K562 (cell line): ENCODE results near the gene KASH5. TPM values are rescaled to one million over a fixed set of nuclear protein-coding genes. Genes with fewer than 3 reads are reported as not detected.
A peak's percentile ranks its signal among the peaks of the same experiment; 100 is the strongest.

ENCODE experiments used
- CC2D1A ChIP-seq: fragments of 450-650 bp; IDR thresholded peaks from 2 replicates; pipeline ENCODE4 v1.6.1; 2017; ENCODE audit warnings: mild to moderate bottlenecking
- HBP1 ChIP-seq: fragments of 450-650 bp; formaldehyde crosslinking; IDR thresholded peaks from 2 replicates; pipeline ENCODE4 v1.4.0; 2022; ENCODE audit warnings: missing genetic modification characterization
- MAFF ChIP-seq: IDR thresholded peaks from 2 replicates; pipeline ENCODE4 v1.6.1; 2012; ENCODE audit warnings: low read length, improper control_type of control experiment
- MAZ ChIP-seq, 2 experiments: fragments of 450-650 bp in 1 of 2; sonication (generic) in 1 of 2; formaldehyde crosslinking; IDR thresholded peaks in 1 of 2; conservative IDR thresholded peaks in 1 of 2; 2 replicates each; pipeline versions ENCODE4 v1.4.0 to v1.5.0; 2020; ENCODE audit warnings: mild to moderate bottlenecking in 1 of 2, missing genetic modification reagents in 1 of 2
- RBM39 ChIP-seq: fragments of 200-400 bp; formaldehyde crosslinking; optimal IDR thresholded peaks from 2 replicates; pipeline ENCODE3; 2018; ENCODE audit warnings: low read depth, low read length
- REST ChIP-seq, 2 experiments: fragments of 450-650 bp; formaldehyde crosslinking in 1 of 2; IDR thresholded peaks; 2 replicates each; pipeline versions ENCODE4 v1.4.0 to v1.6.1; 2014 to 2020; ENCODE audit warnings: mild to moderate bottlenecking in 2 of 2, borderline replicate concordance in 1 of 2, low read depth in 1 of 2
- SMC3 ChIP-seq: conservative IDR thresholded peaks from 2 replicates; pipeline ENCODE4 v1.6.1; 2011; ENCODE audit warnings: low read depth, low read length, improper control_type of control experiment; ENCODE audit not compliant: insufficient read depth
- SOX6 ChIP-seq: fragments of 450-650 bp; IDR thresholded peaks from 2 replicates; pipeline ENCODE4 v1.6.1; 2014; ENCODE audit warnings: mild to moderate bottlenecking
- SPI1 ChIP-seq: IDR thresholded peaks from 2 replicates; pipeline ENCODE4 v1.6.1; 2011; ENCODE audit warnings: low read depth, low read length, control low read depth, borderline replicate concordance
- TBP ChIP-seq: optimal IDR thresholded peaks from 2 replicates; pipeline ENCODE3; 2011; ENCODE audit warnings: low read depth, low read length, improper control_type of control experiment
- ZBTB8A ChIP-seq: fragments of 450-650 bp; IDR thresholded peaks from 2 replicates; pipeline ENCODE4 v1.6.1; 2018; ENCODE audit warnings: mild to moderate bottlenecking, moderate library complexity; ENCODE audit not compliant: partially characterized antibody
- ZNF175 ChIP-seq: fragments of 200-800 bp; sonication (Bioruptor generic); IDR thresholded peaks from 2 replicates; pipeline ENCODE4 v1.6.1; 2016; ENCODE audit warnings: low read depth, mild to moderate bottlenecking, missing genetic modification characterization, missing compliant biosample characterization
- ZNF511 ChIP-seq: sonication (generic); formaldehyde crosslinking; IDR thresholded peaks from 2 replicates; pipeline ENCODE4 v1.8.0; 2022; ENCODE audit warnings: mild to moderate bottlenecking, missing genetic modification reagents
- ZNF639 ChIP-seq, 2 experiments: fragments of 200-800 bp in 1 of 2; sonication (Bioruptor generic) in 1 of 2; sonication (generic) in 1 of 2; formaldehyde crosslinking in 1 of 2; IDR thresholded peaks in 1 of 2; conservative IDR thresholded peaks in 1 of 2; 2 replicates each; pipeline versions ENCODE4 v1.5.0 to v1.6.1; 2016 to 2020; ENCODE audit warnings: missing compliant biosample characterization in 1 of 2, missing genetic modification characterization in 1 of 2, missing genetic modification reagents in 1 of 2
- polyA plus RNA-seq, 8 experiments: library from polyadenylated mRNA; depleted of rRNA in 4 of 8; stranded (reverse) in 5 of 8; unstranded in 3 of 8; fragments of >200 nt; fragmentation: Nextera tagmentation in 2 of 8; fragmentation: Illumina TruSeq in 1 of 8; extraction: Ambion mirVana in 2 of 8; extraction: Trizol in 1 of 8; gene quantifications; 2 replicates each; pipeline versions ENCODE4 v1.2.1 to v1.2.3, GENCODE V29; 2011 to 2014; ENCODE audit warnings: inconsistent platforms in 1 of 8, missing spikeins in 1 of 8
- total RNA-seq, 7 experiments: library from RNA; depleted of rRNA in 6 of 7; stranded (reverse); fragments of >200 nt in 6 of 7; fragmentation: Illumina TruSeq in 2 of 7; extraction: Trizol in 2 of 7; gene quantifications; 2 replicates each; pipeline versions ENCODE4 v1.2.1 to v1.2.3, GENCODE V29; 2011 to 2021; ENCODE audit warnings: low replicate concordance in 1 of 7

Gene KASH5
- total and polyA plus RNA-seq, 9 of the 15 experiments (the other 6 are each of a cell fraction or from before 2014, with no cell fraction given), result 0.07 to 0.84 (median 0.34) TPM; not detected in 1

- TF ChIP-seq REST (IDR thresholded peaks at IDR 0.05; ENCODE audit: borderline replicate concordance) (peak; percentile 88), REST (CRISPR knock-in tag; IDR thresholded peaks at IDR 0.05; ENCODE audit: low read depth) (0 out of 2 replicates have a peak, but pooled peaks have one; percentile 48), SPI1 (peak; percentile 25; the same call in 1 of the 2 replicates), MAZ (CRISPR knock-in tag; conservative IDR thresholded peaks at IDR 0.05 in 1 of 2, IDR thresholded peaks at IDR 0.05 in 1 of 2) (peak; percentile 86 to 95), TBP (peak; percentile 40), CC2D1A (peak; percentile 65), ZNF175 (peak; percentile 90; the same call in 1 of the 2 replicates), SMC3 (peak; percentile 80), RBM39 (peak; percentile 71), SOX6 (0 out of 2 replicates have a peak, but pooled peaks have one; percentile 29), ZNF639 (CRISPR knock-in tag; conservative IDR thresholded peaks at IDR 0.05 in 1 of 2, IDR thresholded peaks at IDR 0.05 in 1 of 2) (peak in 1 of 2 experiments; percentile 86; a peak in 2 of 4 replicates), HBP1 (CRISPR knock-in tag) (no peak; the same call in 1 of the 2 replicates), MAFF (no peak), ZBTB8A (no peak), ZNF511 (CRISPR knock-in tag) (no peak; the same call in 1 of the 2 replicates)
These were observed 55.5 kb downstream of the KASH5 start (continued) for GRCh38 chr19:49443366-49444099.
